M059J (cell line): ENCODE measurements around the gene GPR137. TPM values are rescaled to one million over a fixed set of nuclear protein-coding genes. Genes with fewer than 3 reads are reported as not detected.
"Not testable (repeated sequence)": the region's sequence is repeated elsewhere in the genome, so short reads cannot be mapped to it uniquely, and the experiment has no call there.

ENCODE experiments used
- DNase-seq: peaks from one replicate; pipeline ENCODE4 v3.0.0-alpha.2; 2012; ENCODE audit warnings: low read depth
- total RNA-seq: library from RNA; depleted of rRNA; stranded (reverse); fragments of >200 nt; shearing (Covaris generic); gene quantifications from 2 replicates; pipeline ENCODE4 v1.2.3, GENCODE V29; 2014

GPR137 gene
- total RNA-seq, 1 experiment from 2014 or later = 39.5 TPM

DNA sequence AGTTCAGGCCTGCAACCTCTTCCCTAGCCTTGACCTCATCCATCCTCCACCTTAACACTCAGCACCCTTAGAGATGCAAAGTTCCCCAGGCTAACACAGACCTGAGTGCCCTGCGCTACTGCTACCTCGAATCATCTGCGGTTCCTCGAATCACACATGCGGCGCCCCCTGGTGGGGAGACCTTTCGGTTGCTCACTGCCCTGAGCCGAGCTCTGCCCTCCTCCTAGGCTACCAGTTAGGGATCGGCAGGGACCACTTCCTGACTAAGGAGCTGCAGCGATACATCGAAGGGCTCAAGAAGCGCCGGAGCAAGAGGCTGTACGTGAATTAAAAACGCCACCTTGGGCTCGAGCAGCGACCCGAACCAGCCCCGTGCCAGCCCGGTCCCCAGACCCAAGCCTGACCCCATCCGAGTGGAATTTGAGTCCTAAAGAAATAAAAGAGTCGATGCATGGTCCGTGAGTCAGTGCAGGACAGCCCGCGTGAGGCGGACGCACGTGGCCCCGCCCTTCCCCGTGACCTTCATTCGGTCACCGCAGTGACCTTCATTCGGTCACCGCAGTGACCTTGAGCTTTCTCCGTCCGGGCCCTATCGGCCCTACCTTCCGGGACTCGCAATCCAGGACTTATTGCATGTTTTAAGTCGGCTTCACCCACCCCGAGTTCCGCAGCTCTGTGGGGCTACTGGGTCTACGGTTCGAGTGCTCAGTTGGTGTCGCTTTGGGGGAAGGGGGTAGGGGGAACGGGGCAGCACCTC is 18.8 kb downstream of the GPR137 start:
- peak; percentile 89 for DNase-seq

DNA sequence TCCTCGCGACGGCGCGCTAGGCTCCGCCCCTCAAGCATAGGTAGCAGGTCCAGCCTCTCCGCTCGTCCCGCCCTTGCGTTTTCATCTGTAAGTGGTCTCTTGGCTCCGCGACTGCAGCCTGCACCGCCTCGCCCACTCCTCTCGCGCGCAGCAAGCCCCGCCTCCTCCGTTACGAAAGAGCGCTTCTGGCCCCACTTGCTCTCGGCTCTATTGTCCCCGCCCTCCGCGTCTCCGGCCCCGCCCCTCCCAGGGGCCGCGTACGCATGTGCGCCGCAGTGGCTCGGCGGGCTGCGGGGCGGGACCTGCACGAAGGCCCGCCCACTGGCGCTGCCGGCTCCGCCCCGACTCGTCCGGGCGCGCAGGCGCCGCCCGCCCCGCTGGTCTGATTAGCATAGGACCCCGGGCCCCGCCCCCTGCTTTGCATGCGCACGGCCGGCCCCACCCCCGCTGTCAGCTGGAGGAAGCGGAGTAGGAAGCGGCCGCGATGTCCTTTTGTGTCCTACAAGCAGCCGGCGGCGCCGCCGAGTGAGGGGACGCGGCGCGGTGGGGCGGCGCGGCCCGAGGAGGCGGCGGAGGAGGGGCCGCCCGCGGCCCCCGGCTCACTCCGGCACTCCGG is 19.5 kb downstream of the GPR137 start, which contains the start of gene ESRRA:
ESRRA (plus strand) TSS at position 450 of the 616 bp plus-strand sequence. CDS start 1,656 bp downstream, outside the sequence.
- DNase-seq = peak; percentile 97

DNA sequence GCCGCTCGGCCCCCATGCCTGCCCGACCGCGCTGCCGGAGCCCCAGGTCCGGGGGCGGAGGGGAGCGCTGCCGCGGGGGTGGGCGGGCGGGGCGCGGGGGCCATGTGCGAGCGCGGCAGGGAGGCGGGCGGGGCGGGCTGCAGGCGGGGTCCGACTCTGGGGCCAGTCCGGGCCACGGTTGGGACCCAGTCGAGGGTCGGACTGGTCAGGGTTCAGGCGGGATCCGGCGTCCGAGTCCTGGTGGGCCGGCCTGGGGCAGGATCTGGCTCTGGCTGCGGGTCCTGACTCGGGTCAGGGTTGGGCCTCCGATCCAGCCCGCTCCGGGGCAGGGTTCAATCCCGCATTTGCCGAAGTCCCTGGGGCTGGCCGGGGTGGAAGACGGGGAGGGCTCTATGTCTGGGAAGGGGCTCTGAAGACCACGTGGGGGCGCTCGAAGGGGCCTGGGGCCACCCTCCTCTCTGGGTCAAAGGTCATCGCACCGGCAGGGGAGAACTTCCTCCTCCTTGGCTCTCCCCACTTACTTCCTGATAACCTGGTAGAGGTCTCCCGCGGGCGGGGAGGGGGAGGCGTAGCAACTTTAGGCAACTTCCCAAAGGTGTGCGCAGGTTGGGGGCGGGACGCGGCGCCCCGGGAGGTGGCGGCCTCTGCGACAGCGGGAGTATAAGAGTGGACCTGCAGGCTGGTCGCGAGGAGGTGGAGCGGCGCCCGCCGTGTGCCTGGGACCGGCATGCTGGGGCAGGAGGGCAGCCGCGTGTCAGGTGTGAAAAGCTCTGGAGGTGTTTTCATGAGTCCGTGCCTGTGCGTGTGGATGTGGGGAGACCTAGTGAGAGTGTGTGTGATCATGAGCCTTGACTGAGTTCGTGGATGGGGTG is 20.3 kb downstream of the GPR137 start:
- DNase-seq = peak; percentile 55

DNA sequence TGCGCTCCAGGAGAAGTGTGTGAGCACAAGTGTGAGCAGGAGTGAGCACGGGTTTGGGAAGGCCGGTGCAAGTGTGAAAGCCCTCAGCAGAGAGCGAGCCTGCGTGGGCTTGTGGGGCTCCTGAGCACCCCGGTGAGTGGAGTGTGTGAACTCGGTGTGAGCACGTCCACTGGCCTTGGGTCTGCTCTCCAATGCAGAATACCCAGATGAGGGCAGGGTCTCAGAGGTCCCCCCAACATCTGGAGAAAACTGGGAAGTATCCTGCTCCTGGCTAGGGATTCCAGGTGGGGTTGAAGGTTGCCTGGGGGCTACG is 20.9 kb downstream of the GPR137 start:
- DNase-seq = no peak

DNA sequence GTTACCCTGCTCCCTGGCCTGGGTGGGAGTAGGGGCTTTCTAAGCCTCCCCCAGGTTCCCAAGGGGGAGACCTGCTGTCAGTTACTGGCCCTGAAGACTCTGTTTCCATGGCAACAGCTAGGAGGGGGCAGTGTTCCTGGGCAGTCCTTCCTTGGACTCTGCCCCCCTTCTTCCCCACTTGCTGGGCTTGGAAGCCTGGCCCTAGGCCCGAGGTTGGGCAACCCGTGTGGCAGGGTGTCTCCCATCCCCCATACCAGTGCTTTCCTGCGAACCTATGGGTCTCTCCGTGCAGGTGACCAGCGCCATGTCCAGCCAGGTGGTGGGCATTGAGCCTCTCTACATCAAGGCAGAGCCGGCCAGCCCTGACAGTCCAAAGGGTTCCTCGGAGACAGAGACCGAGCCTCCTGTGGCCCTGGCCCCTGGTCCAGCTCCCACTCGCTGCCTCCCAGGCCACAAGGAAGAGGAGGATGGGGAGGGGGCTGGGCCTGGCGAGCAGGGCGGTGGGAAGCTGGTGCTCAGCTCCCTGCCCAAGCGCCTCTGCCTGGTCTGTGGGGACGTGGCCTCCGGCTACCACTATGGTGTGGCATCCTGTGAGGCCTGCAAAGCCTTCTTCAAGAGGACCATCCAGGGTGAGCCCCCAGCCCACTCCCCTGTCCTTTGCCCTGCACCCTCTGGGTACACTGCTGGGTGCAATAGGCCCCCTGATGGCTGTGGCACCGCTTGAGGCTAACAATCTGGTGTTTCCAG is 21.4 kb downstream of the GPR137 start:
- no peak for DNase-seq

DNA sequence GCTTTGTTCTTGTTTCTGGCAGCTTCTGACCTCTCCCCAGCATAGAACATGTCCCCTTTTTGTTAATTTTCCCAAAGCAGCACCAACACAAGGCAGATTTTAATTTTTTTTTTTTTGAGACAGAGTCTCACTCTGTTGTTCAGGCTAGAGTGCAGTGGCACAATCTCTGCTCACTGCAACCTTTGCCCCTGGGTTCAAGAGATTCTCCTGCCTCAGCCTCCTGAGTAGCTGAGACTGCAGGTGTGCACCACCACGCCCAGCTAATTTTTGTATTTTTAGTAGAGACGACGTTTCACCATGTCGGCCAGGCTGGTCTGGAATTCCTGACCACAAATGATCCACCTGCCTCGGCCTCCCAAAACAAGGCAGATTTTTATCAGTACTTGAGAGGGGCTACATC is 22.1 kb downstream of the GPR137 start:
- DNase-seq = not testable (repeated sequence)

DNA sequence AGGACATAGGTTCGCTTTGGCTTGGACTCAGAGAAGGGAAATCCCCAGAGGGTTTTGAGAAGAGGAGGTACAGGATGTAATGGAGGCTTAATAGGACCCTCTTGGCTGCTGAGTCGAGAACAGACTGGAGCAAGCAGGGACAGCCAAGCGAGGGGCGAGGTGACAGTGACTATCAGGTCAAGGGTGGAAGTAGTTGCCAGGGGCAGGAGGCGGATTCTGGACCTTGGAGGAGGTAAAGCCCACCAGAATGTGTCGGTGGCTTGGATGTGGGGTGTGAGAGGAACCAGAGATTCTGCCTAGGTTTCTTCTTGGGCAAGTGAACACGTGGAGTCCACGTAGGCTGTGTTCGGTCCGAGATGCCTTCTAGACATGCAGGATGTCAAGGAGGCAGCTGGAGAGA is 27.3 kb downstream of the GPR137 start:
- DNase-seq = no peak

DNA sequence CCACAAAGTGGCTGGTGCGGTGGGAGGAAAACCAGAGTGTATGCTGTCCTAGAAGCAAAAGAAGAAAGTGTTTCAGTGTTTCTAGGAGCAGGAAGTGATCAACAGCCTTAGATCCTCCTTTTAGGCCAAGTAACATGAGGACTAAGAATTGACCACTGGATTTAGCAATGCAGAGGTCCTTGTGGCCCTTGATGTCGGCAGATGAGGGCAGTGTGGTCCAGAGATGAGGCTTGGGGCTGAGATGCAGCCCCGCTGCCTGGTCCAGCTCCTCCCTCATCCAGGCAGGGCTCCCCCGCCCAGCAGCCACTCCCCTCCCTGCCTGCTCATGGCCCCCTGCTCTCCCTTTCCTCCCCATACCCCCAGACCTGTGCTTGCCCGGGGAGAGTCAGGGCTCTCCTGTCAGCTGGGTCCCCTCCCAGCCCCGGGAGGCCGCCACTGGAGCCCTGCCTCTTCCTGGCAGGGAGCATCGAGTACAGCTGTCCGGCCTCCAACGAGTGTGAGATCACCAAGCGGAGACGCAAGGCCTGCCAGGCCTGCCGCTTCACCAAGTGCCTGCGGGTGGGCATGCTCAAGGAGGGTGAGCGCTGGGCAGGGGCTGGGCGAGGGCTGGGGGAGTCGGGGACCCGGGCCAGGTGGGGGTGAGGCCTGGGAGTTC is 28.0 kb downstream of the GPR137 start:
- no peak for DNase-seq

DNA sequence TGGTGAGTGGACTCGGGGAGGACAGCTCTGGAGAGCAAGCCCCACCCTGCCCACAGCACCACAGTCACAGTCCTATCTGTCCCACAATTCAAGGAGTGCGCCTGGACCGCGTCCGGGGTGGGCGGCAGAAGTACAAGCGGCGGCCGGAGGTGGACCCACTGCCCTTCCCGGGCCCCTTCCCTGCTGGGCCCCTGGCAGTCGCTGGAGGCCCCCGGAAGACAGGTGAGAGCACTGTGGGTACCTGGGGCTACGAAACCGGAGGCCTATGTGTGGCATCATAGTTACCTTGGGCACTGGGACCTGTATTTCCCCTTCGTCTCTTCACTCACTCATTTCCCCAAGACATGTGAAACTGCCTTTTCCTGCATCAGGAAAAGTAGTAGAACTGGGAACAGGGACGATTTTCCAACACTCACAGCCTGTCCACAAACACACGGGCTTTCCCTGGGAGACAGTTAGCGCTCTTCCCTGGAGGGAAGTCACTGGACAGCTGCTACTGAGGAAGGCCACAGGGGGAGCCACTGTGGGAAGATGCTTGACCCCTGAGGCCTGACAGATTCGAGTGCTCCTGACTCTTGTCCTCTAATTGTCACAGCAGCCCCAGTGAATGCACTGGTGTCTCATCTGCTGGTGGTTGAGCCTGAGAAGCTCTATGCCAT is 28.6 kb downstream of the GPR137 start:
- peak; percentile 27 for DNase-seq

DNA sequence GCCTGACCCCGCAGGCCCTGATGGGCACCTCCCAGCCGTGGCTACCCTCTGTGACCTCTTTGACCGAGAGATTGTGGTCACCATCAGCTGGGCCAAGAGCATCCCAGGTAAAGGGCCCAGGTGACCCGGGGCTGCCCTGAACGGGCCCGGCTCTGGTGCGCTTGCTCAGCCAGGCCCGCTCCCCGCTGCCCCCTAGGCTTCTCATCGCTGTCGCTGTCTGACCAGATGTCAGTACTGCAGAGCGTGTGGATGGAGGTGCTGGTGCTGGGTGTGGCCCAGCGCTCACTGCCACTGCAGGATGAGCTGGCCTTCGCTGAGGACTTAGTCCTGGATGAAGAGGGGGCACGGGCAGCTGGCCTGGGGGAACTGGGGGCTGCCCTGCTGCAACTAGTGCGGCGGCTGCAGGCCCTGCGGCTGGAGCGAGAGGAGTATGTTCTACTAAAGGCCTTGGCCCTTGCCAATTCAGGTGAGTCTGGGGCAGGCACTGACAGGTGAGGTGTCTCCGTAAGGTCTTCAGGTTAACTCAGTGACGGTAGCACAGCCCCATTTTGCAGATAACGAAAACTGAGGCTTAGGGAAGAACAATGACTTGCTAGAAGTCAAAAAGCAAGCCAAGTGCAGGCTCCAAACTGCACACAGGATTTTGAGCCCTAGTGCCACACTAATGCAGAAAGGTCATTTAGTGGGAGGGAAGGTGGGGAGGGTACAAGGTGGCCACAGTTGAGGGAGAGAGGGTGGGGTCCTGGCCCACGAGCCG is 29.3 kb downstream of the GPR137 start:
- DNase-seq = no peak

DNA sequence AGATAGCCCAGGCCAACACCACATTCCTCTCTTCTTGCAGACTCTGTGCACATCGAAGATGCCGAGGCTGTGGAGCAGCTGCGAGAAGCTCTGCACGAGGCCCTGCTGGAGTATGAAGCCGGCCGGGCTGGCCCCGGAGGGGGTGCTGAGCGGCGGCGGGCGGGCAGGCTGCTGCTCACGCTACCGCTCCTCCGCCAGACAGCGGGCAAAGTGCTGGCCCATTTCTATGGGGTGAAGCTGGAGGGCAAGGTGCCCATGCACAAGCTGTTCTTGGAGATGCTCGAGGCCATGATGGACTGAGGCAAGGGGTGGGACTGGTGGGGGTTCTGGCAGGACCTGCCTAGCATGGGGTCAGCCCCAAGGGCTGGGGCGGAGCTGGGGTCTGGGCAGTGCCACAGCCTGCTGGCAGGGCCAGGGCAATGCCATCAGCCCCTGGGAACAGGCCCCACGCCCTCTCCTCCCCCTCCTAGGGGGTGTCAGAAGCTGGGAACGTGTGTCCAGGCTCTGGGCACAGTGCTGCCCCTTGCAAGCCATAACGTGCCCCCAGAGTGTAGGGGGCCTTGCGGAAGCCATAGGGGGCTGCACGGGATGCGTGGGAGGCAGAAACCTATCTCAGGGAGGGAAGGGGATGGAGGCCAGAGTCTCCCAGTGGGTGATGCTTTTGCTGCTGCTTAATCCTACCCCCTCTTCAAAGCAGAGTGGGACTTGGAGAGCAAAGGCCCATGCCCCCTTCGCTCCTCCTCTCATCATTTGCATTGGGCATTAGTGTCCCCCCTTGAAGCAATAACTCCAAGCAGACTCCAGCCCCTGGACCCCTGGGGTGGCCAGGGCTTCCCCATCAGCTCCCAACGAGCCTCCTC is 30.2 kb downstream of the GPR137 start:
- not testable (repeated sequence) for DNase-seq

DNA sequence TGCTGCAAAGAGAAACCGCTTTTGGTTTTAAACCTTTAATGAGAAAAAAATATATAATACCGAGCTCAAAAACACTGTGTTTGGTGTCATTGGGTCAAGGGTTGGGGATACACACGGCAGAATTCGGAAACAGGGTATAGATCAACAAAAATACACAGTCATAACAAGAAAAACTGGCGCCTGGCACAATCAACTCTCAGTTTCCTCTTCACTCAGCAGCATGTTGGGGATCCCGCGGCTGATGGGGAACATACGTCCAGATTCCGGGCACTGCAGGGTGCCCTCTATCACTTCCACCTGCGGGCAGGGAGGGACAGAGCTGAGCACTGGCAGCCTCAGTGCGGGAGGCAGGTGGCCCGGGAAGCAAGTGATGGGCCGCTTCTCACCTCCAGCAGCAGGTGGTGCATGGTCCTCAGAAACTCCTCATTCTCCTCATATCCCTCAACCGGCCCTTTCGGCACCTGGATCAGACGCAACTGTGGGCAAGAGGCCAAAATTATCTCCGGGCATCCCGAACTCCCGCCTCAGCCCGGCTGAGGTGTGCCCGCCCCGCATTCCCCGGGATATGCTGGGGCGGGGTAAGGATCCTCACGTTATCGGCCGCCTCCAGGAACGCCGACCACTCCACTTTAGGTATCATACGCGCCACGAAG is 31.1 kb downstream of the GPR137 start:
- peak; percentile 68 for DNase-seq

DNA sequence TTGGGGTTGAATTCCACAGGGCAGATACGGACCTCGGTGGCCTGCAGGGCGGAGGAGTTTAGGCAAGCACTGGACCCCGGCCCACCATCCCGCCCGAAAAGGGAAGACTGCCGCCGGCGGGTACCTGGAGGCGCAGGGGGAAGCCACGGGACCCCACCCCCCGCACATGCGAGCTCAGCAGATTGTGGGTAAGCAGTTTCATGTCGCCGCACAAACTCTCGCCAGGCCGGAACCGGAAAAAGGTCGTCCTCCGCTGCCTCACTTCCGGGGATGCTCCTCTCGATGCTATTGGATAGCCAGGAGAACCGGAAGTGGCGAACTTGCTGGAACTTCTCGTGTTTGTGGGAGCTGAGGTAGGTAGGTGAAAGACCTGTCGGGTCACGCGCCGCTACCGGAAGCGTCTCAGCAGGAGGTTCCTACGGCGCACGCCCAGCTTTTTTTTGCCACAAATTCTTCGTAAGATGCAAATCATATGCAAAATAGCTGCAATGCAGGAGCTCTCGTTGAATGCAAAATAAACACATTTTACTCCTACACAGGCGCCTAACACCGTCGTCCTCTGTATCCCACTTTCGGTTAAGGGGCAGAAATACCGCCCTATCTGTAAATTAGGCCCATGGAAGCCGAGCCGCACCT is 31.8 kb downstream of the GPR137 start, which contains the start of gene TRMT112:
TRMT112 (minus strand) TSS at position 235 of the 636 bp plus-strand sequence; CDS start at position 202, 33 bp downstream.
- DNase-seq = peak; percentile 99

DNA sequence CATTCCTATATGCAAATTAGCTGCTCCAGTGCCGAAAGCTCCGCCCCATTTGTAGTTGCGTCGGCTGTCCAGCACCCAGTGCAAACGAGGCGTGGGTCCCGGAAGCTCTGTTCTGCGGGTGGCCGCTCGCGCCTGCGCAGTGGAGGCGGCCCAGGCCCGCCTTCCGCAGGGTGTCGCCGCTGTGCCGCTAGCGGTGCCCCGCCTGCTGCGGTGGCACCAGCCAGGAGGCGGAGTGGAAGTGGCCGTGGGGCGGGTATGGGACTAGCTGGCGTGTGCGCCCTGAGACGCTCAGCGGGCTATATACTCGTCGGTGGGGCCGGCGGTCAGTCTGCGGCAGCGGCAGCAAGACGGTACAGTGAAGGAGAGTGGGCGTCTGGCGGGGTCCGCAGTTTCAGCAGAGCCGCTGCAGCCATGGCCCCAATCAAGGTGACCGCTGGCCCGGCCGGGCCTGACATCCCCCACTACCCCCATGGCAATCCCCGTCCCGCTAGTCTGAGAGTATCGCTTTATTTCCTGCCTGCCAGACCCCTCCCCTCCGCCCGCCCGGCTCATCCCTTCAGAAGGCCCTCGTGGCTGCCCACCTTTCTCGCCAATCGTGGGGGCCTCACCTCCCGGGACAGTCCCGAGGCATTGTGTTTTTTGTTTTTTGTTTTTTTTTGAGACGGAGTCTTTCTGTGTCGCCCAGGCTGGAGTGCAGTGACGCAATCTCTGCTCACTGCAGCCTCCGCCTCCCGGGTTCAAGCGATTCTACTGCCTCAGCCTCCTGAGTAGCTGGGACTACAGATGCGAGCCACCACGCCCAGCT is 32.5 kb downstream of the GPR137 start, which contains the start of gene PRDX5:
PRDX5 (plus strand) TSS at position 161 of the 805 bp plus-strand sequence; CDS start at position 256, 95 bp downstream.
- peak; percentile 97 for DNase-seq

DNA sequence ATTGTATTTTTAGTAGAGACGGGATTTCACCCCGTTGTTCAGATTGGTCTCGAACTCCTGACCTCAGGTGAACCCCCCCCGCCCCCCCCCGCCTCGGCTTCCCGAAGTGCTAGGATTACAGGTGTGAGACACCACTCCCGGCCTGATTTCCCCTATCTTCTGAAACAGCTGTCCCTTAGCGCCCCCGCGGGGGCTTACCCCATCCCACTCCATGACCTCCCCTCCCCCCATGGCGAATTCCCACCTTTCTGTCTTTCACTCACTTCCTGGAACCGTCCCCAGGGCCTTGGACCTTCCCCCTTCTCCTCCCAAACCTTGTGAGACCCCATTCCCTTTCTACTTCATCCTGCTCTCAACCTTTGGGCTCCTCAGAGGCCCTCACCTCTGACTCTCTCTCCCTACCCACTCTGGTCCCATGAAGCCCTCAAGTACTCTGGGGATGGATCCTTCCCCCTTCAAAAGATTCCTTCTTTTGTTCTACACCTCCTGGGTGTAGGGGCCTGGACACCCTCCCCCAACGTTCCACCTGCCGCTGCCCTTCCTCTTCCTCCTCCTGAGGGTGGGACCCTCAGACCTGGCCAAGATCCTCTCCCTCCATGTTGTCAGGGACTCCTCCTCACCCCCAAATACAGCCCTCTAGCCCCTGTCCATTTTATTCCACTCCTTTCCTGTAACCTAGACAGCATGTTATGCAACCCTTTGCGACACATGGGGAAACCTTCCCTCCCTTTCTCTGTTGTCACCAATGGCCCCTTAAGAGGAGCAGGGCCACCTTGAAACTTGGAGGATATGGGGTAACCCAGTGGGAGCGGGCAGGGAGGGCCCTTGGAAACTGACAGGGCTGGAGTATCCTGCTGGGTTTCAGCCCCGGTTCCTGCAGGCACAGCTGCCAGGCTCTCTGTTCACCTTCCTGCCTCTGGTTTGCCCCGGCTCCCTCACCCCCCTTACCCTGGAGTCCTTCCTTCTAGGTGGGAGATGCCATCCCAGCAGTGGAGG is 33.4 kb downstream of the GPR137 start:
- DNase-seq = no peak

DNA sequence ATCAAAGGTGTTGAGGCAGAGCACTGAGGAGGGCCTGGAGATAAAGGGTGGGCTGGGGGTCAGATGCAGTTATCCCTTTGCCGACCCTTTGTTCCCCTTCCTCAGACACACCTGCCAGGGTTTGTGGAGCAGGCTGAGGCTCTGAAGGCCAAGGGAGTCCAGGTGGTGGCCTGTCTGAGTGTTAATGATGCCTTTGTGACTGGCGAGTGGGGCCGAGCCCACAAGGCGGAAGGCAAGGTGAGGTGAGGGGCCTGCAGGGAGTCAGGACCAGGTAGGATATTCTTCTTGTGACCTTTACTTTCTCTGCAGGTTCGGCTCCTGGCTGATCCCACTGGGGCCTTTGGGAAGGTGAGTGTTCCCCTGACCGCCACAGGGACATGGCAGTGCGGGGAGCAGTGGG is 34.9 kb downstream of the GPR137 start:
- no peak for DNase-seq
